OCI-LY3 (cell line): ENCODE data around the gene SPAG8.

ENCODE experiments used
- CTCF ChIP-seq: fragments of 200-600, 300-600 bp; sonication (generic); IDR thresholded peaks from 2 replicates; pipeline ENCODE4 v1.5.1; 2014; ENCODE audit warnings: antibody characterized with exemption, low read length, low read depth
- EZH2phosphoT487 ChIP-seq: fragments of 200-600 bp; shearing (Covaris generic); IDR thresholded peaks from 2 replicates; pipeline ENCODE4 v1.6.1; 2018; ENCODE audit warnings: antibody characterized with exemption, mixed run types, low read depth

- TF ChIP-seq CTCF, result no peak
- no peak for TF ChIP-seq EZH2phosphoT487
Observed at GRCh38 chr9:35800530-35800929, 11.5 kb downstream of the SPAG8 start.
